ENCODE results near the gene ATOX1. TPM values are rescaled to one million over a fixed set of nuclear protein-coding genes. Genes with fewer than 3 reads are reported as not detected.
A peak's percentile ranks its signal among the peaks of the same experiment; 100 is the strongest.

ATOX1 gene
- total RNA-seq, 1 donor from 2014 or later, result 101 TPM

DNA sequence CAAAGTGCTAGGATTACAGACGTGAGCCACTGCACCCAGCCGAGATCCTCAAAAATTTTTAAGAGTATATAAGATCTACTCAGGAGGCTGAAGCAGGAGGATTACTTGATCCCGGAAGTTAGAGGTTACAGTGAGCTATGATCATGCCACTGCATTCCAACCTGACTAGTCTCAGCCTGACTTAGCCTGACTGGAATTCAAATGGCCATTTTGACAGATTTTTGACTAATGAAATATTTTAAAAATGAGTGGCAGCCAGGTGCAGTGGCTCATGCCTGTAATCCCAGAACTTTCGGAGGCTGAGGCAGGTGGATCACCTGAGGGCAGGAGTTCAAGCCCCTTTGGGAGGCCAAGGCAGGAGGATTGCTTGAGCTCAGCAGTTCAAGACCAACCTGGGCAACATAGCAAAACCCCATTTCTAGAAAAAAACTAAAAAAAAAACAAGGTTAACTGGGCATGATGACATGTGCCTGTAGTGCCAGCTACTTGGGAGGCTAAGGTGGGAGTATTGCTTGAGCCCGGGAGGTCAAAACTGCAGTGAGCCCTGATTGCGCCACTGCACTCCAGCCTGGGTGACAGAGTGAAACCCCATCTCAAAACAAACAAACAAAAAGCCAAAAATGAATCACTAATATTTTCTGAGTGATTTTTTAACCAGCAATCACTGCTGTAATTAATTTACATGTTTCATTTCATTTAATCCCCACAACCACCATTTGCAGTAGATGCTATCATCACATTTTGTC is 16.6 kb downstream of the ATOX1 start:
- peaks cover 31% of the 10 kb centered on the region for H3K4me1 Mint-ChIP-seq
- DNase-seq (ENCODE audit: low spot score in 2 of 2, unreplicated experiment in 2 of 2), result no peak
- no peak for TF ChIP-seq CTCF (IDR thresholded peaks at IDR 0.05; ENCODE audit: unreplicated experiment)
- H3K36me3 Mint-ChIP-seq, result peaks cover 11% of the 10 kb centered on the region
- H3K4me3 Mint-ChIP-seq, result no peak overlapping the region
- H3K27ac Mint-ChIP-seq, result peak overlapping the region; percentile 98
- no peaks in the 10 kb centered on the region for H3K9me3 Mint-ChIP-seq
- H3K27me3 Mint-ChIP-seq (ENCODE audit: low read depth), result no peaks in the 10 kb centered on the region

GRCh38 chr5:151740958-151741373 is 17.5 kb downstream of the ATOX1 start:
- H3K9me3 Mint-ChIP-seq, result no peaks in the 10 kb centered on the region
- peaks cover 31% of the 10 kb centered on the region for H3K4me1 Mint-ChIP-seq
- peak overlapping the region; percentile 98 for H3K27ac Mint-ChIP-seq
- no peaks in the 10 kb centered on the region for H3K27me3 Mint-ChIP-seq (ENCODE audit: low read depth)
- peak overlapping the region; percentile 42 for H3K4me3 Mint-ChIP-seq
- peaks cover 11% of the 10 kb centered on the region for H3K36me3 Mint-ChIP-seq
- no peak for DNase-seq (ENCODE audit: low spot score in 2 of 2, unreplicated experiment in 2 of 2)
- TF ChIP-seq CTCF (IDR thresholded peaks at IDR 0.05; ENCODE audit: unreplicated experiment), result no peak

DNA sequence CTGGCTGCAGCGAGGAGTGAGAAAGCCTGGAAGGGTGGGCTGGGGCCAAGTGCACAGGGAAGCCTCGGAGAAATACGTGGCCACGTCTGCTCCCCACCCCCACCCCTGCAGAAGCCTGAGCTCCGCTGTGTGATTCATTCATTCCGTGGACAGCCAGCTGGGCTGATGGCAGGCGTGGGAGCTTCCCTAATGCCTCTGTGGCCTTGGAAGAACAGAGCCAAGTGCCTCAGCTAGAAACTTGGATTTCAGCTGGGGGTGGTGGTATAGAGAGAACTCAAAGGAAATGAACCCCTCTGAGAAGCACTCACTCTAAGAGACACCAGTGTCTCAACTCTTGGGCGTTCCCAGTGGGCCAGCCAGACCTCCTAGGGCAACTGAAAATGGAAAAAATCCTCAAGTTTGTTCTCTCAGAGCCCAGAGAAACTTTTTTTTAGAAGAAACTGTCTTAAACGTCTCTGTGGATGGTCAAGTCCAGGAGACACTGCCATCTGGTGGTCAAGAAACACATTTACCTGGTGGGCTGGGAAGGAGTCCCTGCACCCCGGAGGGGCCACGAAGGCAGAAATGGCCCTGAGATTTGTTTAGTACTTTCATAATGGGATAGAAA is 18.0 kb downstream of the ATOX1 start:
- TF ChIP-seq CTCF (IDR thresholded peaks at IDR 0.05; ENCODE audit: unreplicated experiment), result peak; percentile 95
- H3K27me3 Mint-ChIP-seq (ENCODE audit: low read depth), result no peaks in the 10 kb centered on the region
- H3K4me1 Mint-ChIP-seq, result peaks cover 31% of the 10 kb centered on the region
- peak overlapping the region; percentile 98 for H3K27ac Mint-ChIP-seq
- peak; percentile 38 to 70 for DNase-seq (ENCODE audit: low spot score in 2 of 2, unreplicated experiment in 2 of 2)
- H3K4me3 Mint-ChIP-seq, result peak overlapping the region; percentile 42
- H3K9me3 Mint-ChIP-seq, result no peaks in the 10 kb centered on the region
- peaks cover 11% of the 10 kb centered on the region for H3K36me3 Mint-ChIP-seq

DNA sequence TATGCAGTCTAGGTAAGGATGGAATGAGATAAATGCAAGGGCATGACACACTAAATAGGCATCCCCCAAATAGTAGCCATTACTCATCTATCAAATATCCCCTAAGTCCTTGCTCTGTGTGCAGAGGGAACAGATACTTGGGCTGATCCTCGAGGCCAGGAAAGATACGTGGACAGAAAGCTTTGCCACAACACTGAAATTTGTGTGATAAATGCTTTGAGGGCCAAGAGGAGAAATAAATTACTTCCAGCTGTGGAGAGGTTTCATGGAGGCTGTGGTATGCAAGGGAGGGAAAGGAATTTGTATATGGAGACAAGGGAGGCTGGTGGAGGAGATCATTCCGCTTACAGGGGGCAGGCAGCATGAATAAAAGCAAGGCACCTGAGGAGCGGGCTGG is 18.5 kb downstream of the ATOX1 start:
- Mint-ChIP-seq H3K36me3 (peaks cover 11% of the 10 kb centered on the region), H3K9me3 (no peaks in the 10 kb centered on the region), H3K27ac (peak overlapping the region; percentile 98), H3K27me3 (ENCODE audit: low read depth) (no peaks in the 10 kb centered on the region), H3K4me1 (peaks cover 31% of the 10 kb centered on the region), H3K4me3 (peak overlapping the region; percentile 1)
- TF ChIP-seq CTCF (IDR thresholded peaks at IDR 0.05; ENCODE audit: unreplicated experiment), result no peak
- DNase-seq (ENCODE audit: low spot score in 2 of 2, unreplicated experiment in 2 of 2), result no peak

DNA sequence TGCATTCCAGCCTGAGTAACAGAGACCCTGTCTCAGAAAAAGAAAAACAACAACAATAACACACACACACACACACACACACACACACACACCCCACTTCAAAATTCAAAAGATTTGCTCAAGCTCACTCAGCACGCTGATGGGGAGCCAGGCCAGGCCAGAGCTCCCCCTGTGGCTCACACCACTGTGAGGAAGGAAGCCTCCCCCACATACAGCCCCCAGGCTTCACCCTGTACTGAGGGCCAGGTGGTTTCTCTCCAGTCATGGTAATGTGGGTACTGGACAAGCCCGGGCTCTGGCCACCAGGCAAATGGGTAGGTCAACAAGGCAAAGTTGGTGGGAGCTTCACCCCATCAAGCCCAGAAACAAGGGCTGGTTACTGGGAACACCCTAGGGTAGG is 19.0 kb downstream of the ATOX1 start:
- Mint-ChIP-seq H3K27ac (peak overlapping the region; percentile 98), H3K27me3 (ENCODE audit: low read depth) (no peaks in the 10 kb centered on the region), H3K36me3 (peaks cover 11% of the 10 kb centered on the region), H3K9me3 (no peaks in the 10 kb centered on the region), H3K4me3 (no peak overlapping the region), H3K4me1 (peaks cover 31% of the 10 kb centered on the region)
- DNase-seq (ENCODE audit: low spot score in 2 of 2, unreplicated experiment in 2 of 2), result no peak
- no peak for TF ChIP-seq CTCF (IDR thresholded peaks at IDR 0.05; ENCODE audit: unreplicated experiment)
